ENCODE measurements around the gene YPEL4. TPM values are rescaled to one million over a fixed set of nuclear protein-coding genes. Genes with fewer than 3 reads are reported as not detected.
"Not testable (repeated sequence)": the region's sequence is repeated elsewhere in the genome, so short reads cannot be mapped to it uniquely, and the experiment has no call there.

Gene YPEL4
- polyA plus RNA-seq, 1 donor from 2014 or later: not detected

GRCh38 chr11:57658023-57658361 is 8.3 kb upstream of the YPEL4 start:
- Mint-ChIP-seq H3K27me3 (no peaks in the 10 kb centered on the region), H3K9me3 (no peaks in the 10 kb centered on the region), H3K4me3 (peak overlapping the region; percentile 95 to 99 (median 98)), H3K36me3 (peaks cover 8% of the 10 kb centered on the region), H3K27ac (peak overlapping the region; percentile 95 to 96 (median 96)), H3K4me1 (peaks cover 17 to 22% (median 21%) of the 10 kb centered on the region in 3 donors)

GRCh38 chr11:57657194-57658022 is 7.7 kb upstream of the YPEL4 start, which contains the start of gene CLP1:
Gene CLP1 (plus strand): TSS chr11:57657762. CDS start chr11:57659477, 1,715 bp downstream.
- H3K27ac Mint-ChIP-seq: peak within 1 kb of the TSS; percentile 95 to 96 (median 96)
- H3K9me3 Mint-ChIP-seq: no peaks in the 10 kb centered on the region
- H3K4me1 Mint-ChIP-seq: peaks cover 20 to 23% (median 22%) of the 10 kb centered on the region in 3 donors
- no peaks in the 10 kb centered on the region for H3K27me3 Mint-ChIP-seq
- peaks cover 8% of the 10 kb centered on the region for H3K36me3 Mint-ChIP-seq
- peak within 1 kb of the TSS; percentile 95 to 99 (median 98) for H3K4me3 Mint-ChIP-seq

- H3K27me3 Mint-ChIP-seq: no peaks in the 10 kb centered on the region
- H3K36me3 Mint-ChIP-seq: peaks cover 8% of the 10 kb centered on the region
- H3K9me3 Mint-ChIP-seq: no peaks in the 10 kb centered on the region
- H3K27ac Mint-ChIP-seq: peak overlapping the region; percentile 95 to 96 (median 96)
- H3K4me3 Mint-ChIP-seq: peak overlapping the region; percentile 95 to 99 (median 98)
- H3K4me1 Mint-ChIP-seq: peaks cover 20 to 23% (median 21%) of the 10 kb centered on the region in 3 donors
Observed at GRCh38 chr11:57656885-57657193, 7.1 kb upstream of the YPEL4 start.

- H3K4me3 Mint-ChIP-seq: peak overlapping the region in 2 of 4 donors; percentile 48 to 59
- no peak overlapping the region for H3K27ac Mint-ChIP-seq
- H3K36me3 Mint-ChIP-seq: peaks cover 5% of the 10 kb centered on the region
- H3K9me3 Mint-ChIP-seq: no peaks in the 10 kb centered on the region
- peaks cover 24% of the 10 kb centered on the region for H3K27me3 Mint-ChIP-seq
- peaks cover 16 to 27% (median 27%) of the 10 kb centered on the region in 3 donors for H3K4me1 Mint-ChIP-seq
Observed at GRCh38 chr11:57653163-57653562, 3.5 kb upstream of the YPEL4 start.

- Mint-ChIP-seq H3K4me1 (peaks cover 14 to 28% (median 26%) of the 10 kb centered on the region in 3 donors), H3K4me3 (peak overlapping the region; percentile 44 to 84 (median 54)), H3K9me3 (no peaks in the 10 kb centered on the region), H3K36me3 (peaks cover 4% of the 10 kb centered on the region), H3K27me3 (peaks cover 29% of the 10 kb centered on the region), H3K27ac (no peak overlapping the region)
Observed at GRCh38 chr11:57652662-57653061, 3.0 kb upstream of the YPEL4 start.

GRCh38 chr11:57652230-57652629 is 2.5 kb upstream of the YPEL4 start:
- Mint-ChIP-seq H3K27me3 (peaks cover 33% of the 10 kb centered on the region), H3K4me1 (peaks cover 10 to 29% (median 21%) of the 10 kb centered on the region in 3 donors), H3K4me3 (peak overlapping the region; percentile 44 to 84 (median 54))
- not testable (repeated sequence) for H3K27ac Mint-ChIP-seq, H3K9me3 Mint-ChIP-seq, H3K36me3 Mint-ChIP-seq

- H3K4me3 Mint-ChIP-seq: no peak overlapping the region
Observed at GRCh38 chr11:57651408-57651807, 1.7 kb upstream of the YPEL4 start.

GRCh38 chr11:57650739-57651090 is 1.0 kb upstream of the YPEL4 start:
- Mint-ChIP-seq H3K4me3 (no peak overlapping the region), H3K36me3 (peaks cover 3% of the 10 kb centered on the region), H3K27me3 (peaks cover 48% of the 10 kb centered on the region), H3K27ac (no peak overlapping the region), H3K4me1 (peaks cover 19 to 30% (median 28%) of the 10 kb centered on the region in 3 donors), H3K9me3 (no peaks in the 10 kb centered on the region)

More at GRCh38 chr11:57651408-57651807, 1.7 kb upstream of the YPEL4 start:
- Mint-ChIP-seq H3K4me1 (peaks cover 18 to 30% (median 26%) of the 10 kb centered on the region in 3 donors), H3K27me3 (peaks cover 41% of the 10 kb centered on the region), H3K27ac (no peak overlapping the region), H3K9me3 (no peaks in the 10 kb centered on the region), H3K36me3 (peaks cover 3% of the 10 kb centered on the region)

- peaks cover 59% of the 10 kb centered on the region for H3K27me3 Mint-ChIP-seq
- H3K36me3 Mint-ChIP-seq: peaks cover 3% of the 10 kb centered on the region
- peaks cover 19 to 28% (median 28%) of the 10 kb centered on the region in 3 donors for H3K4me1 Mint-ChIP-seq
- peak overlapping the region in 1 of 3 donors; percentile 51 for H3K27ac Mint-ChIP-seq
- no peaks in the 10 kb centered on the region for H3K9me3 Mint-ChIP-seq
- H3K4me3 Mint-ChIP-seq: peak overlapping the region in 3 of 4 donors; percentile 50 to 82 (median 79)
Observed at GRCh38 chr11:57648801-57649735, 644 bp downstream of the YPEL4 start.

- no peaks in the 10 kb centered on the region for H3K9me3 Mint-ChIP-seq
- H3K4me1 Mint-ChIP-seq: peaks cover 18 to 28% (median 26%) of the 10 kb centered on the region in 3 donors
- peaks cover 3% of the 10 kb centered on the region for H3K36me3 Mint-ChIP-seq
- H3K27ac Mint-ChIP-seq: peak overlapping the region in 1 of 3 donors; percentile 37
- H3K27me3 Mint-ChIP-seq: peaks cover 62% of the 10 kb centered on the region
- peak overlapping the region in 2 of 4 donors; percentile 79 to 82 for H3K4me3 Mint-ChIP-seq
Observed at GRCh38 chr11:57647960-57648800, 1.5 kb downstream of the YPEL4 start.

GRCh38 chr11:57647372-57647771 is 2.3 kb downstream of the YPEL4 start:
- Mint-ChIP-seq H3K4me3 (no peak overlapping the region), H3K27me3 (peaks cover 66% of the 10 kb centered on the region), H3K4me1 (peaks cover 15 to 27% (median 22%) of the 10 kb centered on the region in 3 donors), H3K9me3 (no peaks in the 10 kb centered on the region), H3K36me3 (peaks cover 3% of the 10 kb centered on the region), H3K27ac (peak overlapping the region in 1 of 3 donors; percentile 59)

- Mint-ChIP-seq H3K27me3 (peaks cover 67% of the 10 kb centered on the region), H3K27ac (peak overlapping the region in 1 of 3 donors; percentile 59), H3K4me3 (peak overlapping the region in 1 of 4 donors; percentile 59), H3K36me3 (peaks cover 3% of the 10 kb centered on the region), H3K9me3 (no peaks in the 10 kb centered on the region), H3K4me1 (peaks cover 15 to 27% (median 22%) of the 10 kb centered on the region in 3 donors)
Observed at GRCh38 chr11:57646799-57647303, 2.9 kb downstream of the YPEL4 start.

- Mint-ChIP-seq H3K27ac (no peak overlapping the region), H3K27me3 (peaks cover 71% of the 10 kb centered on the region), H3K36me3 (peaks cover 3% of the 10 kb centered on the region), H3K9me3 (no peaks in the 10 kb centered on the region), H3K4me1 (peaks cover 15 to 27% (median 24%) of the 10 kb centered on the region in 3 donors), H3K4me3 (peak overlapping the region in 1 of 4 donors; percentile 59)
Observed at GRCh38 chr11:57646194-57646798, 3.4 kb downstream of the YPEL4 start.

- no peaks in the 10 kb centered on the region for H3K9me3 Mint-ChIP-seq
- H3K4me3 Mint-ChIP-seq: no peak overlapping the region
- H3K27ac Mint-ChIP-seq: no peak overlapping the region
- peaks cover 69% of the 10 kb centered on the region for H3K27me3 Mint-ChIP-seq
- peaks cover 18 to 27% (median 25%) of the 10 kb centered on the region in 3 donors for H3K4me1 Mint-ChIP-seq
- peaks cover 3% of the 10 kb centered on the region for H3K36me3 Mint-ChIP-seq
Observed at GRCh38 chr11:57645689-57646085, 4.0 kb downstream of the YPEL4 start.
